Sigmoid colon (tissue), 7 donors: ENCODE data around the gene DHRS2. TPM values are rescaled to one million over a fixed set of nuclear protein-coding genes. Genes with fewer than 3 reads are reported as not detected.

Experiments
- DNase-seq: peaks from one replicate; pipeline ENCODE4 v3.0.0-alpha.2; 2019
- H3K27ac ChIP-seq, 4 donors: fragments of 200-600 bp; sonication (generic); one replicate each; pipeline ENCODE4 v1.5.1; 2016 to 2019; ENCODE audit warnings: mild to moderate bottlenecking in 1 of 4
- H3K27me3 ChIP-seq, 3 donors: fragments of 200-600 bp; sonication (generic); one replicate each; pipeline ENCODE4 v1.5.1; 2019; ENCODE audit warnings: mild to moderate bottlenecking in 1 of 3
- H3K36me3 ChIP-seq, 4 donors: fragments of 200-600 bp; sonication (generic); one replicate each; pipeline ENCODE4 v1.5.1; 2016 to 2019
- H3K4me1 ChIP-seq, 4 donors: fragments of 200-600 bp; sonication (generic); one replicate each; pipeline ENCODE4 v1.5.1; 2017 to 2019
- H3K4me3 ChIP-seq, 4 donors: fragments of 200-600 bp; sonication (generic); one replicate each; pipeline ENCODE4 v1.5.1; 2017 to 2019; ENCODE audit warnings: mild to moderate bottlenecking in 2 of 4, moderate library complexity in 1 of 4
- H3K9me3 ChIP-seq, 4 donors: fragments of 200-600 bp in 3 of 4; sonication (generic) in 3 of 4; one replicate each; pipeline versions ENCODE4 v1.5.1 to v1.6.1; 2013 to 2019
- CTCF ChIP-seq, 4 experiments: fragments of 450-650 bp in 3 of 4; fragments of 200-600 bp in 1 of 4; IDR thresholded peaks; one replicate each; pipeline ENCODE4 v1.5.1; 2016 to 2019; ENCODE audit warnings: antibody characterized with exemption in 4 of 4, mild to moderate bottlenecking in 3 of 4, moderate library complexity in 2 of 4
- EP300 ChIP-seq, 4 donors: sonication (generic); formaldehyde crosslinking; IDR thresholded peaks; one replicate each; pipeline ENCODE4 v1.6.1; 2017; ENCODE audit warnings: antibody characterized with exemption in 4 of 4
- POLR2A ChIP-seq, 2 donors: fragments of 450-650 bp; IDR thresholded peaks; one replicate each; pipeline ENCODE4 v1.6.1; 2016; ENCODE audit warnings: antibody characterized with exemption in 2 of 2, mild to moderate bottlenecking in 2 of 2, moderate library complexity in 2 of 2
- POLR2AphosphoS5 ChIP-seq, 4 donors: sonication (generic); formaldehyde crosslinking; IDR thresholded peaks; one replicate each; pipeline ENCODE4 v1.6.1; 2017; ENCODE audit warnings: antibody characterized with exemption in 4 of 4
- WGBS, 2 donors: extraction: QIAGEN DNeasy Blood & Tissue Kit; methylation state at CpG; one replicate each; pipeline ENCODE4 v1.1.7; 2013; 5-methylcytosine and 5-hydroxymethylcytosine counted together
- intact Hi-C: fragments of 100-400 bp; cut with DNase I; formaldehyde crosslinking; loops from one replicate; pipeline ENCODE4 v1.15.1; 2023
- polyA plus RNA-seq, 3 donors: library from polyadenylated mRNA; stranded (reverse); fragments of 200-250 nt; gene quantifications; one replicate each; pipeline ENCODE4 v1.2.3, GENCODE V29; 2013
- total RNA-seq, 4 donors: library from RNA; depleted of rRNA; stranded (reverse); fragments of >200 nt; gene quantifications; one replicate each; pipeline ENCODE4 v1.1.0, GENCODE V29; 2016
- donor health status: healthy with polysubstance abuse.
- donor health status: Bipolar disorder and iron deficiency.
- donor health status: healthy.

The DHRS2 gene
- total and polyA plus RNA-seq, 7 donors: 0.54 TPM; not detected in 6

GRCh38 chr14:23620177-23620702 is 15.9 kb upstream of the DHRS2 start:
- H3K4me3 ChIP-seq: no peak overlapping the region
- no peak for DNase-seq
- H3K9me3 ChIP-seq: no peaks in the 10 kb centered on the region
- TF ChIP-seq POLR2A (IDR thresholded peaks at IDR 0.05) (no peak), CTCF (IDR thresholded peaks at IDR 0.05) (no peak), EP300 (IDR thresholded peaks at IDR 0.05) (no peak), POLR2AphosphoS5 (IDR thresholded peaks at IDR 0.05) (no peak)
- H3K4me1 ChIP-seq: no peaks in the 10 kb centered on the region
- H3K27ac ChIP-seq: no peak overlapping the region
- WGBS, 2 donors: 80 to 93% methylated on average over 3 of the region's 3 CpGs
- H3K36me3 ChIP-seq: no peaks in the 10 kb centered on the region
- intact Hi-C loops: no loop called here
- H3K27me3 ChIP-seq: peaks cover 0 to 3% (median 0%) of the 10 kb centered on the region in 3 donors

GRCh38 chr14:23621204-23621931 is 14.8 kb upstream of the DHRS2 start:
- Histone ChIP-seq H3K27ac (no peak overlapping the region), H3K36me3 (no peaks in the 10 kb centered on the region), H3K27me3 (peaks cover 0 to 3% (median 0%) of the 10 kb centered on the region in 3 donors), H3K9me3 (no peaks in the 10 kb centered on the region), H3K4me3 (no peak overlapping the region), H3K4me1 (no peaks in the 10 kb centered on the region)
- DNase-seq: no peak
- 17 to 64% methylated on average over 6 of the region's 6 CpGs for WGBS, 2 donors
- intact Hi-C loops: no loop called here
- TF ChIP-seq CTCF (IDR thresholded peaks at IDR 0.05): no peak

- intact Hi-C loops: no loop called here
- 87 to 89% methylated on average over 4 of the region's 4 CpGs for WGBS, 2 donors
- Histone ChIP-seq H3K27ac (no peak overlapping the region), H3K4me3 (no peak overlapping the region), H3K9me3 (no peaks in the 10 kb centered on the region), H3K36me3 (no peaks in the 10 kb centered on the region), H3K4me1 (no peaks in the 10 kb centered on the region), H3K27me3 (peaks cover 0 to 3% (median 0%) of the 10 kb centered on the region in 3 donors)
- TF ChIP-seq POLR2AphosphoS5 (IDR thresholded peaks at IDR 0.05): no peak
- TF ChIP-seq CTCF (IDR thresholded peaks at IDR 0.05): no peak
- TF ChIP-seq EP300 (IDR thresholded peaks at IDR 0.05): no peak
- TF ChIP-seq POLR2A (IDR thresholded peaks at IDR 0.05): no peak
- DNase-seq: no peak
These were observed 14.0 kb upstream of the DHRS2 start for GRCh38 chr14:23621932-23622730.

- Histone ChIP-seq H3K4me1 (no peaks in the 10 kb centered on the region), H3K27me3 (peaks cover 0 to 3% (median 0%) of the 10 kb centered on the region in 3 donors), H3K4me3 (no peak overlapping the region), H3K27ac (no peak overlapping the region), H3K9me3 (no peaks in the 10 kb centered on the region), H3K36me3 (no peaks in the 10 kb centered on the region)
- intact Hi-C loops: no loop called here
- WGBS, 2 donors: 92 to 94% methylated on average over 4 of the region's 4 CpGs
- DNase-seq: no peak
- TF ChIP-seq POLR2AphosphoS5 (IDR thresholded peaks at IDR 0.05) (no peak), POLR2A (IDR thresholded peaks at IDR 0.05) (no peak), CTCF (IDR thresholded peaks at IDR 0.05) (no peak), EP300 (IDR thresholded peaks at IDR 0.05) (no peak)
These were observed 13.2 kb upstream of the DHRS2 start for GRCh38 chr14:23622990-23623389.
